ENCODE results near the gene ERI2.
"Not testable (repeated sequence)": the region's sequence is repeated elsewhere in the genome, so short reads cannot be mapped to it uniquely, and the experiment has no call there.

Gene ERI2

GRCh38 chr16:20762404-20763123, 43.7 kb downstream of the ERI2 start:
- DNase-seq, result no peak

GRCh38 chr16:20761175-20761574, 45.1 kb downstream of the ERI2 start:
- DNase-seq, result no peak

GRCh38 chr16:20760346-20760745, 45.9 kb downstream of the ERI2 start:
- no peak for DNase-seq

GRCh38 chr16:20755799-20756198, 50.5 kb downstream of the ERI2 start:
- not testable (repeated sequence) for DNase-seq

GRCh38 chr16:20755238-20755637, 51.0 kb downstream of the ERI2 start:
- no peak for DNase-seq

GRCh38 chr16:20753727-20754126, 52.5 kb downstream of the ERI2 start:
- DNase-seq, result no peak

- DNase-seq, result no peak
These were observed 55.7 kb downstream of the ERI2 start for GRCh38 chr16:20750558-20750957.

- no peak for DNase-seq
These were observed 56.8 kb downstream of the ERI2 start for GRCh38 chr16:20749474-20749873.

- no peak for DNase-seq
These were observed 59.0 kb downstream of the ERI2 start for GRCh38 chr16:20747030-20747816.

- no peak for DNase-seq
These were observed 59.8 kb downstream of the ERI2 start for GRCh38 chr16:20746461-20746860.
